Ovary (tissue), 9 donors: Measurements from ENCODE around the gene FBXL15. TPM values are rescaled to one million over a fixed set of nuclear protein-coding genes. Genes with fewer than 3 reads are reported as not detected.

Source experiments
- DNase-seq, 5 donors: peaks; one replicate each; pipeline ENCODE4 v3.0.0-alpha.2; 2019 to 2020
- H3K27ac ChIP-seq, 2 donors: fragments of 200-600 bp; one replicate each; pipeline versions ENCODE4 v1.5.1 to v1.8.0; 2019 to 2022
- H3K27me3 ChIP-seq: fragments of 200-600 bp; one replicate; pipeline ENCODE4 v1.8.0; 2022
- H3K36me3 ChIP-seq: fragments of 200-600 bp; sonication (generic); one replicate; pipeline ENCODE4 v1.5.1; 2019
- H3K4me1 ChIP-seq: one replicate; pipeline ENCODE4 v1.8.1; 2013; ENCODE audit warnings: mild to moderate bottlenecking, moderate library complexity; ENCODE audit not compliant: insufficient read depth
- H3K4me3 ChIP-seq: fragments of 200-600 bp; sonication (generic); one replicate; pipeline ENCODE4 v1.5.1; 2017
- H3K9me3 ChIP-seq, 2 donors: fragments of 200-600 bp in 1 of 2; sonication (generic) in 1 of 2; one replicate each; pipeline versions ENCODE4 v1.5.1 to v1.8.1; 2013 to 2019; ENCODE audit warnings: mild to moderate bottlenecking in 1 of 2, moderate library complexity in 1 of 2
- CTCF ChIP-seq, 3 donors: fragments of 450-650 bp in 2 of 3; fragments of 200-600 bp in 1 of 3; IDR thresholded peaks; one replicate each; pipeline versions ENCODE4 v1.5.1 to v1.8.0; 2016 to 2022; ENCODE audit warnings: antibody characterized with exemption in 3 of 3, mild to moderate bottlenecking in 1 of 3
- EP300 ChIP-seq: sonication (generic); formaldehyde crosslinking; IDR thresholded peaks from one replicate; pipeline ENCODE4 v1.6.1; 2017; ENCODE audit warnings: antibody characterized with exemption
- POLR2A ChIP-seq: fragments of 450-650 bp; IDR thresholded peaks from one replicate; pipeline ENCODE4 v1.6.1; 2017; ENCODE audit warnings: antibody characterized with exemption, mild to moderate bottlenecking, moderate library complexity
- WGBS, 3 donors: extraction: QIAGEN DNeasy Blood & Tissue Kit in 1 of 3; methylation state at CpG; one replicate each; pipeline versions ENCODE4 v1.1.5 to v1.1.7; 2013 to 2017; 5-methylcytosine and 5-hydroxymethylcytosine counted together
- intact Hi-C, 4 donors: fragments of 100-400 bp; cut with DNase I; formaldehyde crosslinking; loops; one replicate each; pipeline versions ENCODE4 v1.11.0 to v1.15.1; 2022 to 2023
- polyA plus RNA-seq, 2 donors: library from polyadenylated mRNA; stranded (reverse); fragments of 200-250 nt in 1 of 2; fragments of 350-450 nt in 1 of 2; fragmentation: Illumina TruSeq in 1 of 2; extraction: RNeasy Lipid Tissue Mini Kit (QIAGEN cat#74804) in 1 of 2; gene quantifications; one replicate each; pipeline ENCODE4 v1.2.3, GENCODE V29; 2013 to 2014
- total RNA-seq, 7 donors: library from RNA; depleted of rRNA in 2 of 7; stranded (reverse); fragments of >200 nt in 2 of 7; fragmentation: NEBNext Ultra II Directional in 3 of 7; extraction: Animal tissue kit (Norgen Biotek cat#: 25700) in 3 of 7; gene quantifications; one replicate each; pipeline versions ENCODE4 v1.1.0 to v1.2.4, GENCODE V29; 2016 to 2023
- donor health status: DM: no; HTN: no; CAD: no; lungs with moderate emphysema.
- donor health status: DM: no; HTN: no; CAD: no.
- donor health status: Bipolar disorder and iron deficiency.
- donor health status: DM: yes; HTN: yes; CAD: no.
- donor health status: DM: no; HTN: no; CAD: no.
- donor health status: DM: yes; HTN: yes; CAD: no.

Gene FBXL15
- total and polyA plus RNA-seq, 9 donors: 0.25 to 31.1 (median 19.2) TPM

- H3K4me1 ChIP-seq: no peaks in the 10 kb centered on the region
- TF ChIP-seq CTCF (IDR thresholded peaks at IDR 0.05) (no peak), POLR2A (no peak), EP300 (no peak)
- H3K27ac ChIP-seq: no peak overlapping the region
- no peak overlapping the region for H3K4me3 ChIP-seq
- WGBS, 3 donors: 60 to 62% (median 60%) methylated on average over 4 of the region's 4 CpGs
- H3K36me3 ChIP-seq: no peaks in the 10 kb centered on the region
- no peaks in the 10 kb centered on the region for H3K27me3 ChIP-seq
- H3K9me3 ChIP-seq: no peaks in the 10 kb centered on the region
- no peak for DNase-seq
- intact Hi-C loops: loop anchor here in 1 of 4 donors (10.0 kb wide), 1 partner anchor 90 kb away; no protein-coding TSS in a partner anchor
These were observed 35.8 kb upstream of the FBXL15 start for GRCh38 chr10:102384606-102385429.

- no peak overlapping the region for H3K4me3 ChIP-seq
- DNase-seq: no peak
- no peaks in the 10 kb centered on the region for H3K36me3 ChIP-seq
- intact Hi-C loops: loop anchor here in 3 of 4 donors (5.0 to 10.0 kb wide), 3 partner anchors 85 to 195 kb away; no protein-coding TSS in a partner anchor
- H3K9me3 ChIP-seq: no peaks in the 10 kb centered on the region
- no peaks in the 10 kb centered on the region for H3K27me3 ChIP-seq
- WGBS, 3 donors: 77 to 85% (median 82%) methylated on average over 3 of the region's 3 CpGs
- peaks cover 1% of the 10 kb centered on the region for H3K4me1 ChIP-seq
- TF ChIP-seq EP300 (no peak), CTCF (IDR thresholded peaks at IDR 0.05) (no peak), POLR2A (no peak)
- H3K27ac ChIP-seq: no peak overlapping the region
These were observed 30.7 kb upstream of the FBXL15 start for GRCh38 chr10:102389894-102390293.

GRCh38 chr10:102392306-102392705, 28.3 kb upstream of the FBXL15 start:
- Histone ChIP-seq H3K27me3 (no peaks in the 10 kb centered on the region), H3K27ac (no peak overlapping the region), H3K4me1 (peaks cover 6% of the 10 kb centered on the region), H3K4me3 (no peak overlapping the region), H3K9me3 (no peaks in the 10 kb centered on the region), H3K36me3 (no peaks in the 10 kb centered on the region)
- DNase-seq: no peak
- TF ChIP-seq EP300: no peak
- TF ChIP-seq POLR2A: no peak
- TF ChIP-seq CTCF (IDR thresholded peaks at IDR 0.05): no peak
- intact Hi-C loops: loop anchor here in 2 of 4 donors (5.0 to 10.0 kb wide), 2 partner anchors 190 to 192 kb away; no protein-coding TSS in a partner anchor
- WGBS, 3 donors: 76 to 82% (median 81%) methylated on average over 5 of the region's 5 CpGs

- Histone ChIP-seq H3K27me3 (no peaks in the 10 kb centered on the region), H3K4me3 (peak overlapping the region; percentile 75), H3K9me3 (no peaks in the 10 kb centered on the region), H3K4me1 (peaks cover 6% of the 10 kb centered on the region), H3K36me3 (no peaks in the 10 kb centered on the region), H3K27ac (peak overlapping the region; percentile 92 to 97)
- 25 to 31% (median 25%) methylated on average over 30 of the region's 30 CpGs for WGBS, 3 donors
- intact Hi-C loops: loop anchor here in 2 of 4 donors (5.0 to 10.0 kb wide), 2 partner anchors 189 to 191 kb away; no protein-coding TSS in a partner anchor
- TF ChIP-seq CTCF (IDR thresholded peaks at IDR 0.05) (no peak), POLR2A (no peak), EP300 (no peak)
- DNase-seq: peak in 1 of 5 donors; percentile 48
These were observed 27.1 kb upstream of the FBXL15 start for GRCh38 chr10:102393411-102394078.
